GM21367 (cell line): ENCODE data around the gene NSFL1C.

Experiments
- ATAC-seq: cut with Tn5 transposase; IDR thresholded peaks from one replicate; pipeline ENCODE4 v1.9.1; 2021; ENCODE audit not compliant: unreplicated experiment

The NSFL1C gene

DNA sequence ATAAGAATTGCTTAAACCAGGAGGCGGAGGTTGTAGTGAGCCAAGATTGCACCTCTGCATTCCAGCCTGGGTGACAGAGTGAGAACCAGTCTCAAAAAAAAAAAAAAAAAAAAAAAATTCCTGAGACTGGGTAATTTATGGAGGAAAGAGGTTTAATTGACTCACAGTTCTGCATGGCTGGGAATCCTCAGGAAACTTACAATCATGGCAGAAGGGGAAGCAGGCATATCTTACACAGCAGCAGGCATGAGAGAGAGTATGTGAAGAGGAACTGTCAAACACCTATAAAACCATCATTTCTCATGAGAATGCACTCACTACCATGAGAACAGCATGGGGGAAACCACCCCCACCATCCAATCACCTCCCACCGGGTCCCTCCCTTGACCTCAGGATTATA lies 72.0 kb downstream of the NSFL1C start:
- ATAC-seq, result no peak

DNA sequence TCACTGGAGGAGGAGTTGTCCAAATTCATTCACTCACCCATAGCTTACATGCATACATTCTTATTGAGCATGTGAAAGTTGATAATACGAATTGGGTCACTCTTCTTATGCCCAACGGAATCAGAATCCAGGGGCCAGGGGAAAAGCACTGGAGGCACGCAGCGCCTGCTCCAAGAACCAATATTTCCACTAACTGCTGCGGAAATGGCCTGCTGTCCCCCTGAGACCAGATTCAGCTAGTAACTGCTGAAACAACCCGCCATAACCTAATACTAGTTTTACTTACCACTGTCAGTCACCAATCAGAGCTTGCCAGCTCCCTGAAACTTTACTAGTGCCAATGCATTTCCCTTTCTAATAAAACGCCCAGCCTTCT lies 73.2 kb downstream of the NSFL1C start:
- no peak for ATAC-seq

DNA sequence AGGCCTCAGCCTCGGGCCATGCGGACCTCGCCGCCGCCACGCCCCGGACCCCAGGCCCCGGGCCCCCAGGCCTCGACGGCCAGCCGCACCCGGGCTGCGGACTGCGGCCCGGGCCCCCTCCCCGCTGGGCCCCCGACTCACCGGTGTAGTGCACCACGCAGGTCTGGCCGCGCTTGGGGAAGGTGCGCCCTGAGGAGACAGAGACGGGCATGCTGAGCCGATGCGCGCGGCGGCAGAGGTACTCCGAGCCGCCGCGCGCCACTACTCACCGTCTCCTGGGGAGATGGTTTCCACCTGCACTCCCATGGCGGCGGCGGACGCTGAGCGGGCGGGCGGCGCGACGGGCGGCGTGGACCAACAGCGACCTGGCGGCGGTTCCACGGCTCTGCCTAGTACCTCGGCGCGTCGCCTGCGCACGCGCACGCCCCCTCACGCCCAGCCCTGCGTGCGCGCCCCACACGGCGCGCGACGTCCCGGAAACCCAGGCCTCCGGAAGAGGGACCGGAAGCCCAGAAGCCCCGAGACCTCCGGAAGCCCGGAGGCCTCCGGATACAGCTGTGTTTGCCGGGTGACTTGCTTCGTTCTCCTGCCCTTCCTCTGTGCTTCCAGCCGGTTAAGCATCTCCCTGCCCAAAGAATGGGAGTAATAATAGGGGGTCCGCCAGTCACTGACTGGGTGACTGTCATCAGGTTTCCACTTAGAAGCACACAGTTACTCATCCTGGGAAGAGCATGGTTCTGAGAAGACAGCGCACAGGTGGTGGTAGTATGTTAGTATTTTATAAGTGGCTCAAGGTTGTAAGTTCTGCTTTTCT lies 73.7 kb downstream of the NSFL1C start, which contains the start of gene FKBP1A:
Gene FKBP1A, minus strand, starts transcription at position 362 of the 814 bp plus-strand sequence. Its CDS starts 56 bp downstream, at position 306.
- peak; percentile 83 for ATAC-seq

DNA sequence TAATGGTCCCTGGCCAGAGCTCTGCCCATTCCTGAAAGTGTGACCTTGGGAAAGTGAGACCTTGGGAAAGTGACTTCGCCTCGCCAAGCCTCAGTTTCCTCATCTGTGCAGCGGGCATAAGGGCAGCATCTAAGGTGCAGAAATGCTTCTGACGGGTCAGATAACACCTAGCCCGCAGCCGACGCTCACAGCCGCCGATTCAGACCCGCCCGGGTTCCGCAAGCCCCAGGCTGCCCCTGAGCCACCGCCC lies 74.3 kb downstream of the NSFL1C start:
- no peak for ATAC-seq
